Stimulated activated memory B cell treated with anti-CD40 and anti-IgM and Interleukin-4, amounts not matched to agents 10 μg/mL and 1 μg/mL and 100 μg/mL, for 72 hours (primary cell): Measurements from ENCODE around the gene IL3.

ENCODE experiments used
- ATAC-seq: fragments of 150-1000 bp; cut with Tn5 transposase; 2 replicates; pipeline ENCODE4 v1.10.0; 2021
- H3K27ac Mint-ChIP-seq: one replicate; pipeline ENCODE4 v1.8.0; 2022; ENCODE audit warnings: mild to moderate bottlenecking, mixed read lengths
- H3K27me3 Mint-ChIP-seq: one replicate; pipeline ENCODE4 v1.8.0; 2022; ENCODE audit warnings: mixed read lengths
- H3K36me3 Mint-ChIP-seq: one replicate; pipeline ENCODE4 v1.8.0; 2022; ENCODE audit warnings: mixed read lengths
- H3K4me1 Mint-ChIP-seq: one replicate; pipeline ENCODE4 v1.8.0; 2022; ENCODE audit warnings: mixed read lengths
- H3K4me3 Mint-ChIP-seq: one replicate; pipeline ENCODE4 v1.8.0; 2022; ENCODE audit warnings: mild to moderate bottlenecking, moderate library complexity, mixed read lengths
- H3K9me3 Mint-ChIP-seq: one replicate; pipeline ENCODE4 v1.8.0; 2022; ENCODE audit warnings: mixed read lengths

IL3 gene

DNA sequence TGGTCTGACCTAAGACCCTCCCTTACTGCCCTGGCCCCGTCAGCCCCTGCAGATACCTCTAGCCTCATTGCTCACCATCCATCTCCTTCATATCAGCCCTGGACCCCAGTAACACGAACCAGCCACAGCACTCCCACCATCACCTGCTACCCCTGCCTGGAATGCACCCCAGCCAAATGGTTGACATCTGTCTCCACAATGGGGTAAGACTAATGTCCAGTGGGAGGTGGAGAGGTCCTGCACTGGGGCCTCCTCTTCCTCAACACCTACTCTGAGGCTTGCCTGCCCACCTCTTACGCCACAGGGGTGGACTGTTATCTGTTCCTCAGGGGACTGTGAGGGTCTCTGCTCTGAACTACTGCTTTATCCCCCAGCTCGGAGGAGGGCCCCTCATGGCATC lies 25.2 kb downstream of the IL3 start:
- Mint-ChIP-seq H3K27ac (peak overlapping the region; percentile 16), H3K4me1 (peaks cover 24% of the 10 kb centered on the region)

DNA sequence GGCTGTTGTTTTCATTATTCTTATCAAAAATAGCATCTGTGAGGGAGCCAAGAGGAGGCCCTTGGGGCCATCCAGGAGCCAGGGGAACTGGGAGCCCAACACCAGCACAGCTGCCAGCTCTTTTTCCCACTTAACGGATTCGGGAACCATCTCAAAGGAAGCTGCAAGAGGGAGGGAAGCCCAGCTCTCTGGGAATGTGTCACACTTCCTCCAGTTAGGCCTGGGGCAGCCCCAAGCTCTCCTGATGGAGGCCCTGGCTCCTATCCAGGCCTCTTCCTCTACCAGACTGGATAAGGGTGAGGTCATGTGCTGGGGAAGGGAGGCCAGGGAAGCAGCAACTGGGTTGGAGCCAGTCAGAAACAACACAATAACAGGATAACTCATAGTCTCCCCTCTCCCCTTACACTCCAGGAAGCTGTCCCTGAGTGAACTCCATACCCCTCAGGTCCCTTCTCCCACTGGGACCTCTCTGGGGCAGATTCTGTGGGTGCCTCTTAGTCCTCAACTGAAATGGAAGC lies 25.9 kb downstream of the IL3 start:
- peaks cover 24% of the 10 kb centered on the region for H3K4me1 Mint-ChIP-seq

More for the DNA sequence above, 25.2 kb downstream of the IL3 start:
- Mint-ChIP-seq H3K27me3 (no peaks in the 10 kb centered on the region), H3K4me3 (no peak overlapping the region), H3K36me3 (no peaks in the 10 kb centered on the region), H3K9me3 (no peaks in the 10 kb centered on the region)
- no peak for ATAC-seq

DNA sequence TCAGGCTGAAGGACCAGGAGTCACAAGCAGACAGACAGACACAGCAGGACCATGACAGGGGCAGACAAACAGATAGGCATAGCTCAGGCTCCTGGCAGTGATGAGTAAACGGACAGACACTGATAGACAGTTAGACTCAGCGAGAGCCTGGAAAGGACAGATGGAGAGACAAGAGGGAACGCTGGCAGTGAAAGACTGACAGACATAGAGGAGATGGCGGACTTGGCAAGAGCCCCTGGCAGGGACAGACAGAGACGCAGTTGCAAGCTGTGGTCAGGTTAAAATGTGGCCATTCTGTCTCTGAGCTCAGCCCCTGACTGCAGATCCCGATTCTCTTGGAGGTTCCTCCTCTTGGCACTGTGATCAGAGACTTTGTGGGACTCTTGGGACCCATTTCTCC lies 26.7 kb downstream of the IL3 start:
- no peak for ATAC-seq
- peak overlapping the region; percentile 16 for H3K27ac Mint-ChIP-seq
- no peak overlapping the region for H3K4me3 Mint-ChIP-seq
- H3K36me3 Mint-ChIP-seq = no peaks in the 10 kb centered on the region
- H3K27me3 Mint-ChIP-seq = no peaks in the 10 kb centered on the region
- peaks cover 24% of the 10 kb centered on the region for H3K4me1 Mint-ChIP-seq
- no peaks in the 10 kb centered on the region for H3K9me3 Mint-ChIP-seq

More for the DNA sequence above, 25.9 kb downstream of the IL3 start:
- no peaks in the 10 kb centered on the region for H3K9me3 Mint-ChIP-seq
- peak overlapping the region; percentile 16 for H3K27ac Mint-ChIP-seq
- H3K36me3 Mint-ChIP-seq = no peaks in the 10 kb centered on the region
- no peak for ATAC-seq
- no peaks in the 10 kb centered on the region for H3K27me3 Mint-ChIP-seq
- H3K4me3 Mint-ChIP-seq = no peak overlapping the region

DNA sequence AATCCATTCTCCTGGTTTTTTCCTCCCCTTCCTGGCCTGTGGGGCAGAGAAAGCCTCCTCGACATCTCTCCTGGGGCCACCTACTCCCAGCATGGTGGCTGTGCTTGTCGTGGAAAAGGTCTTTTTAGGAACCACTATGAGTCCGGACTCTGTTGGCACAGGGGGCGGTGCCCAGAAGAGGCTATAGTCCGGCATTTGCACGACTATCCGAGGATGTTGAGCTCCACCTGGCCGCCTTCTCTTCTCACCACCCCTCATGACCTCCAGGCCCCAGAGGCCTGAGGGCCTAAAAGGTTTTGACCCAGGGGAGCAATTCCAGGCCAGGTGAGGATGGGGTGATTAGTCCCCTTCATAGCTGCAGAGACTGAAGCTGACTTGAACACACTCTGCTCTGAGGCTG lies 27.2 kb downstream of the IL3 start:
- H3K27me3 Mint-ChIP-seq = no peaks in the 10 kb centered on the region
- peak overlapping the region; percentile 15 for H3K27ac Mint-ChIP-seq
- no peaks in the 10 kb centered on the region for H3K36me3 Mint-ChIP-seq
- no peak overlapping the region for H3K4me3 Mint-ChIP-seq
- peaks cover 24% of the 10 kb centered on the region for H3K4me1 Mint-ChIP-seq
- no peaks in the 10 kb centered on the region for H3K9me3 Mint-ChIP-seq
- ATAC-seq = no peak

DNA sequence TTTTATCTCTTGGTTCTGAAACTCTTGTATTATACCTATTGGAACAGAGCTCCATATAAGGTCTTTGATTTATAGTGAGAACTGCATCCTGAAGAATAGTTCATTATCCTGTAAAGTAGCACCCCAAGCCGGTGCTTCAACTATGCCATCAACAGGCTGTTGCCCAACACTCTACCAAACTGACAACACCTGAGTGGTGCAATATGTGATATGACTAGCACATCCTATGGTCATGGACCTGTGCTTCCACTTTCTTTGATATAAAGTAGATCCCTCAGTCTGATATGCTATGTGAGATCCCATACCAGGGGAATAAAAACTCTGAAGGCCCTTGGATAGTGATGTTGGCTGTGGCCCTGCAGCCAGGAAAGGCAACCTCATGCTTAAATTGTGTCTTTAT lies 28.9 kb downstream of the IL3 start:
- Mint-ChIP-seq H3K36me3 (no peaks in the 10 kb centered on the region), H3K9me3 (no peaks in the 10 kb centered on the region), H3K27ac (no peak overlapping the region), H3K27me3 (no peaks in the 10 kb centered on the region), H3K4me3 (no peak overlapping the region), H3K4me1 (peaks cover 25% of the 10 kb centered on the region)
- ATAC-seq = no peak

DNA sequence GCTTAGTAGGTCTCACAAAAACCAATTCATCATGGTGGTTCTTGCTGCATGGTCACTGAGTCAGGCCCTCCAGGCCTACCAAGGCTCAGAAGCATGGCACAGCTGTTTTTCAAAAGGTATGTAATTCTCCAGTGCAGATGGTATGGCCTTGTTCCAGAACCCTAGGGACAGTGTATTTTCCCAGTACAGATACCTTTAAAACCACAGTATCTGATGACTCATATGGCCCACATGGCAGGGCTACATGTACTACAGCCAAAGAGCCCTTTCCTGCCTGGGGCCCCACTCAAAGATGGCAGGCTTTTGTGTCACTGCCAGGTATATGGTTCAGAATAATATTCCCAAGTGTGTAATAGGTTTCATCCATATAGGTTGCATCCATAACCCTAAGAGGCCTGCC lies 29.7 kb downstream of the IL3 start:
- peak; percentile 49 for ATAC-seq
- H3K27me3 Mint-ChIP-seq = no peaks in the 10 kb centered on the region
- H3K36me3 Mint-ChIP-seq = no peaks in the 10 kb centered on the region
- peaks cover 29% of the 10 kb centered on the region for H3K4me1 Mint-ChIP-seq
- no peak overlapping the region for H3K27ac Mint-ChIP-seq
- no peak overlapping the region for H3K4me3 Mint-ChIP-seq
- H3K9me3 Mint-ChIP-seq = no peaks in the 10 kb centered on the region

DNA sequence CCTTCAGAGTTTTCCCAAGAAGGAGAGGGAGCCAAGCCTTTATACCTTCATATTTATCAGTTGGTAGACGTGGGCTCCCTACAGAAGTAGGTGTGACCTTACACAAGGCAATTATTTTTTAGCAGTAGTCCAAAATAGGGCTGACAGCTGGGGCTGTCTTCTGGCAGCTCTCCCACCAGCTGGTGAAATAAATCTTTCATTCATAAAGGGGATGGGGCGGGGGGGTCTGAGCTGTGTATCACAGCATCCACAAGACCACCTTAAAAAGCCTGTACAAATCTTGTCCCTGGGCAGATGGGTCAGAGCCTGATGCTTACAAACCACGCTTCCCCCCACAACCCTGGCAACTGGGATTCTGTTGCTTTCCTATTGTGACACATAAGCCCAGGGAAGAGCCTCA lies 32.8 kb downstream of the IL3 start:
- ATAC-seq = no peak
- Mint-ChIP-seq H3K27me3 (no peaks in the 10 kb centered on the region), H3K4me1 (peaks cover 38% of the 10 kb centered on the region), H3K27ac (peak overlapping the region; percentile 95), H3K9me3 (no peaks in the 10 kb centered on the region), H3K4me3 (no peak overlapping the region), H3K36me3 (no peaks in the 10 kb centered on the region)

DNA sequence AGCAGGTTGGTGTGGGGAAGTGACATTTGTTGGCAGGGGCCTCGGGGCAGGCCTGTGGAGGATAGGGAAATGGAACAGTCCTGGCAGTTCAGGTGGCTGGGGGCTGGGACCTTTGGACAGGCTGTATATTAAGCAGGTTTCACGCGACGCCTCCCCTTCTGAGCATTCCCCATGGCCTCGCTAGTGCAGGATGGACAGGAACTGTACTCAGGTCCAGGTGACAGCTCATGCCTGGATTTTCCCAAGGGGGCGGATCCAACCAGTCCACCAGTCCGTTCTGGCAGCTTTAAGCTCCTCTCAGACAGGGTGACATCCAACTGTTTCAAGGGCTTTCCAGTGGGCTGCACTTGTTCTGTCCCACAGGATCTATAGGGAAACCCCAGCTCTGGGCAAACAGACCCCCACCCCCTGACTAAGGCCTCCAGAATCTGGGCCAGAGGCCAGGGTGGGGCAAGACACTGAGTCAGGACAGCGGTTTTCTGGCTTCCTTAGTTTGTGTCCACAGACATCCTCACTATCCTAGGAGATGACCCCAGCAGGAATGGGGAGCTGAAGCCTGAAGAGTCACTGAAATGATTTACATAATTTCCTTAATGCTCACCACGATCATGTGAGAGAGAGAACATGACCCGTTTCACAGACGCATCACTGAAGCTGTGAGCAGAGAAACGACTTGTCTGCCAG lies 34.1 kb downstream of the IL3 start:
- Mint-ChIP-seq H3K9me3 (no peaks in the 10 kb centered on the region), H3K36me3 (no peaks in the 10 kb centered on the region), H3K27me3 (no peaks in the 10 kb centered on the region), H3K4me1 (peaks cover 49% of the 10 kb centered on the region), H3K4me3 (no peak overlapping the region), H3K27ac (peak overlapping the region; percentile 95)
- ATAC-seq = no peak

DNA sequence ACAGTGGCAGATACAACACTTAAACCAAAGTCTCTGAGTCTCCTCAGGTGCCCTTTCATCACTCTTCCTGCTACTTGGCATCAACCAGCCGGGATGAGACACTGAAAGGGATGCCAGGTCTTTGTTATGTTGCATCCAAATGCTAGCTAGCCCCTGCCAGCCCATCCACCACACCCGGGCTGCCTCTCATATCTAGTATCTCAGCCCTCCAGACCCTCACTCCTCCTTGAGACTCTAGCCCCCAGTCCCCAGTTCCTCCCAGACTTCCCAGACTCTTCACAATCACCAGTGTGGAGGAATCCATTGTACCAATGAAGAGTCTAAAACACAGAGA lies 34.6 kb downstream of the IL3 start:
- Mint-ChIP-seq H3K4me1 (peaks cover 54% of the 10 kb centered on the region), H3K9me3 (no peaks in the 10 kb centered on the region), H3K4me3 (no peak overlapping the region), H3K27ac (peak overlapping the region; percentile 95), H3K36me3 (no peaks in the 10 kb centered on the region), H3K27me3 (no peaks in the 10 kb centered on the region)
- ATAC-seq = no peak

DNA sequence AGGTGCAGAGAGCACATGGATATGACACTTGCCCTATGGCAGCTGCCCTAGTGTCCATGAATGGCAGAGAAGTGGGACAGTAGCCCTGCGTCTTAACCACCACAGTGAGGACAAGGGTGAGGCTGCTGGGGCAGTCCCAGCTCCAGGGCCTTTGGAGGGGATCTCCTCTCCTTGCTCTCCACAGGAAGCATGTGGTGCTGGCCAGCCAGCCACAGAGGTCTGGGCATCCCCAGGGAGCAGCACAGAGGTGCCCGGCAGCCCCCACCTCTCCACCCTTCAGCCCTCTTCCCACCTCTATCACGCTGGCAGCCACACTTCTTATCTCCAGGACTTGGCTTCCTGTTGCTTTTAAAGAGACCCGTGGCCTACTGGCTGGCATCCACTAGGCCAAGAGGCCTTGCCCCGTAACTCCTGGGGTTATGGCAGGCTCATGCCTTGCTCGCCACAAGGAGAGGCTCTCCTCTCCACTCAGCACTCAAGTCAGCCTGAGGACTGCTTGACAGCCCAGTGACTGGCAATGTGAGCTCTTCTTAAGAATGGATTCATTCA lies 35.0 kb downstream of the IL3 start:
- Mint-ChIP-seq H3K4me1 (peaks cover 56% of the 10 kb centered on the region), H3K4me3 (no peak overlapping the region), H3K27ac (peak overlapping the region; percentile 95), H3K36me3 (no peaks in the 10 kb centered on the region), H3K27me3 (no peaks in the 10 kb centered on the region), H3K9me3 (no peaks in the 10 kb centered on the region)
- peak; percentile 54 for ATAC-seq

DNA sequence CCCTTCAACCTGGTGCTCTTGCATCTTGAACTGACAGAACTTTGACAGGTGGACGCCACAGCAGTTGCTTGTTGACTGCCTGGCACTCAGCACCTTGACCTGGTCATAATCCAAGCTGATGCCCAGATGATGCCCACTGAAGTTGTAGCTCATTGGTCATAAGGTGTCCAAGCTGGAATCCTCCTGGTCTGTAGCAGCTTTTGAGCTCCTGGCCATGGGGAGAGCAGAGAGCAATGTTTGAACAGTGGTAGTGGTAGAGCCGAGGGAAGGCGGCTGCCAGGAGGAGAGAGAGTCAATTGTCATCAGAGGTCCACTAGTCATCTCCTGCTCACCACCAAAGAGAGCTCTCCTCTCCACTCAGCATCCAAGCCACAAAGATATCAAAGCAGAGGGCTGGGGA lies 36.4 kb downstream of the IL3 start:
- Mint-ChIP-seq H3K4me3 (no peak overlapping the region), H3K4me1 (peaks cover 67% of the 10 kb centered on the region), H3K36me3 (no peaks in the 10 kb centered on the region), H3K27me3 (no peaks in the 10 kb centered on the region), H3K9me3 (no peaks in the 10 kb centered on the region), H3K27ac (peak overlapping the region; percentile 95)
- ATAC-seq = no peak

DNA sequence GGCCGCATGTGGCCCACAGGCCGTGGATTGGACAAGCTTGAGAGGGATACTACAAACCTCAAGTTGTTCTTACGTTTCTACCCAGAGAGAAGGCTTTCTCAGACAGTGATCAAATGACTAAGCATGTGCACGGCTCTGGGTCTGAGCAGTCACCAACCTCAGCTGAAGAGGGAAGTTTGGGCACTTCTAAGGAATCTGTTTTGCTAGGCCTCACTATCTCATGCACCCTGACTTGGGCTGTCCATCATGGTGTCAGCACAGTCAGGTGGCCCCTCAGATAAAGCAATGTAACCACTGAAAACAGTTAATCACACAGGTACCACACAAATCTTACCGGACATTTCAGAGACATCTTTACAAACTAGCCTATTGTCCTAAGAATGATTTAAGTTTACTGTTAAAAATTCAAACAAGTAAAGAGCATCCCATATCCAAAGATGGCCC lies 37.7 kb downstream of the IL3 start:
- Mint-ChIP-seq H3K27ac (peak overlapping the region; percentile 95), H3K4me1 (peaks cover 79% of the 10 kb centered on the region), H3K9me3 (no peaks in the 10 kb centered on the region), H3K27me3 (no peaks in the 10 kb centered on the region), H3K4me3 (no peak overlapping the region), H3K36me3 (no peaks in the 10 kb centered on the region)
- peak; percentile 61 for ATAC-seq

DNA sequence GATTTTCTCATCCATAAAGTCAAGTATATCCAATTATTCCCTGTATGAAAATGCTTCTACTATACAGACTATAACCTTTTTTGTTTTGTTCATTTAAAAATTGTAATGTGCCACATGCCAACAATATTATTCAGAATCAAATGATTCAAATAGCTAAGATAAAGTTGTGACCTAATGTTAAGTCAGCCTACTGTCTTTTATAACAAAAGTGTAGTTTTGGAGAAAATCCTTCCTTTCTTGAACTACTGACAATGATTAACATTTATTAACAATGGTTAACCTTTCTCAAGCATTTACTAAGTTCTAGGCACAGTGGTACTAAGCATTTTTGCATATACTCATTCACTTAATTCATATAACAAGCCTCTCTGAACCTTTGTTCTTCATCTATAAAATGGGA lies 38.2 kb downstream of the IL3 start:
- H3K4me3 Mint-ChIP-seq = peak overlapping the region; percentile 41
- no peaks in the 10 kb centered on the region for H3K9me3 Mint-ChIP-seq
- no peaks in the 10 kb centered on the region for H3K27me3 Mint-ChIP-seq
- H3K4me1 Mint-ChIP-seq = peaks cover 84% of the 10 kb centered on the region
- no peak for ATAC-seq
- H3K27ac Mint-ChIP-seq = peak overlapping the region; percentile 95
- no peaks in the 10 kb centered on the region for H3K36me3 Mint-ChIP-seq

DNA sequence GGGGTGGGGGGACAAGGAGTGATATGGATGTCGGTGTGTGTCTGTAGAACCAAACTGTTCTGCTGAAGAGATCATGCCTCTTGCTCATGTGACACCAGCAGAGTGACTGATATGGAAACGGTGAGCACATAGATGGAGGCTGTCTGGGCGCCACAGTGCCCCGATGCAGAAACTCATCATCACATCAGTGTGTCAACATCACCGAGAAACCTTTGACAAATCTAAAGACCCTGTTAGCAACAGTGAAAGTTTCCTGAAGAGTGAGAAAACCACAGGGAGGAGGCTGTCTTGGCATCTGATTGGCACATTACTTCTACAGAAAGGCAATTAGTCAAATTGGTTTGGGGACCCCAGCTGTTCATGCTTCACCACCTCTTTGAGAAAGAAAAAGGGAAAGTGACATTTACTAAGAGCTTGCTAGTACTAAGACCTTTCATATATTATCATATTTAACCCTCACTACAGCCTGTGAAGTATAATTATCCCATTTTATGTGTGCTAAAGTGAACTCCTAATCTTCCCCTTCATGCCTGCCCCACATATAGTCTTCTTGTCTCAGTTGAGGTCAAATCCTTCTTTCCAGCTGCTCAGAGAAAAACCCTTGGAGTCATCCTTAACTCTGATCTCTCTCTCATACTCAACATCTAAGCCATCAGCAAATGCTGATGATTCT lies 38.8 kb downstream of the IL3 start:
- Mint-ChIP-seq H3K4me1 (peaks cover 84% of the 10 kb centered on the region), H3K27me3 (no peaks in the 10 kb centered on the region), H3K36me3 (no peaks in the 10 kb centered on the region), H3K9me3 (no peaks in the 10 kb centered on the region), H3K27ac (peak overlapping the region; percentile 95), H3K4me3 (peak overlapping the region; percentile 41)
- ATAC-seq = peak; percentile 73

DNA sequence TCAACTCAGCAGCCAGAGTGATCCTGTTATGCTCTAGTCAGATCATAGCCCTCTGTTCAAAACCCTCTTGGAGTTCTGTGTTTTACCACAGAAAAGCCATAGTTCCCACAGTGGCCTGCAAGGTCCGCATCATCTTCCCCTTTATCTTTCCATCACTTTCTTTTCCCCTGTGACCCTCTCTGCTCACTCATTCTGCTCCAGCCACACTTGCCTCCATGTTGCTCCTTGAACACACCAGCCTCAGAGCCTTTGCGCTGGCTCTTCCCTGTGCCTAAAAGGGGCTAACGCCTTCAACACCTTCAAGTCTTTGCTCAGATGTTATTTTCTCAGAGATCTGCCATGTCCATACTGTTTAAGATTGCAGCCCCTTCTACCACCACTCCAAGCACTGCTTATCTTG lies 39.5 kb downstream of the IL3 start:
- H3K4me1 Mint-ChIP-seq = peaks cover 87% of the 10 kb centered on the region
- H3K9me3 Mint-ChIP-seq = no peaks in the 10 kb centered on the region
- H3K36me3 Mint-ChIP-seq = no peaks in the 10 kb centered on the region
- H3K27me3 Mint-ChIP-seq = no peaks in the 10 kb centered on the region
- no peak for ATAC-seq
- H3K4me3 Mint-ChIP-seq = peak overlapping the region; percentile 26
- peak overlapping the region; percentile 95 for H3K27ac Mint-ChIP-seq
